ENCODE results near the gene BEND2. TPM values are rescaled to one million over a fixed set of nuclear protein-coding genes. Genes with fewer than 3 reads are reported as not detected.

Gene BEND2
- total RNA-seq, 1 experiment from 2014 or later = not detected

GRCh38 chrX:18151649-18152048 lies 69.0 kb downstream of the BEND2 start:
- Histone ChIP-seq H2AFZ (ENCODE audit: low read length) (no peak overlapping the region), H2BK120ac (ENCODE audit: low read depth, low read length, poor library complexity, severe bottlenecking) (no peak overlapping the region), H3K4me1 (ENCODE audit: insufficient read depth, low read length) (no peaks in the 10 kb centered on the region), H2BK12ac (ENCODE audit: insufficient read length, low read depth, low read length) (no peak overlapping the region), H2AK5ac (ENCODE audit: insufficient read length, low read length) (no peak overlapping the region), H3K79me1 (ENCODE audit: insufficient read depth, low read depth, low read length, poor library complexity, severe bottlenecking) (no peaks in the 10 kb centered on the region), H3K56ac (ENCODE audit: insufficient read length, low read depth, low read length) (no peak overlapping the region), H3K27me3 (ENCODE audit: insufficient read depth, low read length) (no peaks in the 10 kb centered on the region), H3K9me3 (ENCODE audit: control insufficient read depth, low read depth, low read length) (peaks cover 32% of the 10 kb centered on the region), H3K4ac (ENCODE audit: low read depth, low read length) (no peak overlapping the region), H2BK15ac (ENCODE audit: low read depth, low read length) (no peak overlapping the region), H4K91ac (ENCODE audit: insufficient read length, low read depth, low read length) (no peak overlapping the region), H3T11ph (ENCODE audit: low read length) (no peak overlapping the region), H4K5ac (ENCODE audit: insufficient read length, low read depth, low read length) (no peak overlapping the region), H3K23ac (ENCODE audit: insufficient read length, low read depth, low read length) (no peak overlapping the region), H3K9ac (ENCODE audit: extremely low read depth, insufficient read length, low read length) (no peak overlapping the region), H4K20me1 (ENCODE audit: control insufficient read depth, insufficient read depth, insufficient read length) (no peaks in the 10 kb centered on the region), H3K4me2 (ENCODE audit: insufficient read depth, insufficient read length, low read length) (no peak overlapping the region), H3K18ac (ENCODE audit: insufficient read length, low read depth, low read length) (no peak overlapping the region), H4K8ac (replicated peaks; ENCODE audit: insufficient read length, low read depth, low read length) (no peak overlapping the region), H3K14ac (ENCODE audit: insufficient read depth, low read length) (no peak overlapping the region), H3K23me2 (ENCODE audit: insufficient read length, low read depth, low read length, poor library complexity, severe bottlenecking) (no peaks in the 10 kb centered on the region), H3K27ac (ENCODE audit: insufficient read length, low read depth, low read length) (no peak overlapping the region), H3K79me2 (ENCODE audit: insufficient read depth, low read length) (no peaks in the 10 kb centered on the region), H2BK5ac (ENCODE audit: insufficient read length, low read length) (no peak overlapping the region), H2BK20ac (ENCODE audit: low read depth, low read length, poor library complexity, severe bottlenecking) (no peak overlapping the region)
- H3K27me3 Mint-ChIP-seq (ENCODE audit: low read depth) = no peaks in the 10 kb centered on the region; the same call in 1 of the 2 replicates
- no peak for DNase-seq
- TF ChIP-seq CTCF (conservative IDR thresholded peaks at IDR 0.05) = no peak
- peaks cover 2 to 4% (median 2%) of the 10 kb centered on the region in 3 experiments; a peak in 6 of 7 replicates for H3K36me3 Mint-ChIP-seq (ENCODE audit: insufficient read depth in 1 of 3, low read depth in 3 of 3)
- WGBS (ENCODE audit: extremely low coverage, insufficient read length, low lambda C conversion rate) = no CpG with 5 or more reads among the region's 1 CpG
- H3K4me1 Mint-ChIP-seq = peaks cover 0 to 2% of the 10 kb centered on the region in 2 experiments; a peak in 3 of 4 replicates
- H3K27ac Mint-ChIP-seq = no peak overlapping the region
- H3K4me3 Mint-ChIP-seq = no peak overlapping the region
- peaks cover 64 to 66% of the 10 kb centered on the region in 2 experiments for H3K9me3 Mint-ChIP-seq
